ENCODE results near the gene CD248.

CD248 gene

GRCh38 chr11:66340596-66341501, 24.0 kb upstream of the CD248 start:
- Histone ChIP-seq H3K4me3 (ENCODE audit: low read depth in 1 of 2, low read length in 2 of 2) (no peak overlapping the region), H3K9me3 (ENCODE audit: control insufficient read depth in 1 of 2, low read length in 2 of 2) (no peaks in the 10 kb centered on the region), H3K9ac (ENCODE audit: low read depth in 1 of 2, low read length in 2 of 2) (no peak overlapping the region), H3K4me1 (ENCODE audit: control insufficient read depth in 1 of 2, insufficient read depth in 2 of 2, low read length in 2 of 2) (peaks cover 32 to 33% of the 10 kb centered on the region in 2 donors), H3K27me3 (ENCODE audit: control insufficient read depth in 1 of 2, insufficient read depth in 2 of 2, low read length in 2 of 2) (no peaks in the 10 kb centered on the region), H3K27ac (ENCODE audit: low read depth, low read length) (no peak overlapping the region), H3K36me3 (ENCODE audit: control insufficient read depth in 1 of 2, insufficient read depth in 2 of 2, low read length in 2 of 2) (peaks cover 27 to 49% of the 10 kb centered on the region in 2 donors)

GRCh38 chr11:66339686-66340483, 23.0 kb upstream of the CD248 start:
- Histone ChIP-seq H3K4me3 (ENCODE audit: low read depth in 1 of 2, low read length in 2 of 2) (no peak overlapping the region), H3K27me3 (ENCODE audit: control insufficient read depth in 1 of 2, insufficient read depth in 2 of 2, low read length in 2 of 2) (no peaks in the 10 kb centered on the region), H3K4me1 (ENCODE audit: control insufficient read depth in 1 of 2, insufficient read depth in 2 of 2, low read length in 2 of 2) (peaks cover 32% of the 10 kb centered on the region in 2 donors), H3K9ac (ENCODE audit: low read depth in 1 of 2, low read length in 2 of 2) (no peak overlapping the region), H3K36me3 (ENCODE audit: control insufficient read depth in 1 of 2, insufficient read depth in 2 of 2, low read length in 2 of 2) (peaks cover 27 to 49% of the 10 kb centered on the region in 2 donors), H3K9me3 (ENCODE audit: control insufficient read depth in 1 of 2, low read length in 2 of 2) (no peaks in the 10 kb centered on the region), H3K27ac (ENCODE audit: low read depth, low read length) (no peak overlapping the region)

DNA sequence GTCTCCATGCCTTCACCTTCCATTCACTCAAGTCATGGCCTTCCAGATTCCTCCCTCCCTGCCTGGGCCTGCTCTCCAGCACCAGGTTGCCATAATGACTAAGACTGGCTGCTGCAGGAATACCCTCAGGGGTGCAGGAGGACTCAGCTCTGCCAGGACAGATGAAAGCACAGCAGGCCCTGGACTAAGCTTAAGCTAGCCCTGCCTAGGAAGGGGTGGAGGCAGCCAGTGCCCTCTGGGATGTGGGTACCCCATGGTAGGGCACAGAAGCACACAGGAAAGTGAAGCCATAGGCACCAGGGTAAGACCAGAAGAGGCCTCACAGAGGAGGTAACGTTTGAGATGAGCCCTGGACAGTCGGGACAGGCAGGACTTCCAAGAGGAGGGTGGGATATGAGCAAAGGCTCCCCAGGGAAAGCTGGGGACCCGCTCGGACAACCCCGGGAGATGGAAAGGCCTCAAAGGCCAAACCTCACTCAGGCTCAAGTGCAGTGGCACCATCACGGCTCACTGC, 22.4 kb upstream of the CD248 start:
- H3K4me1 ChIP-seq (ENCODE audit: control insufficient read depth in 1 of 2, insufficient read depth in 2 of 2, low read length in 2 of 2) = peaks cover 28 to 31% of the 10 kb centered on the region in 2 donors

GRCh38 chr11:66338276-66339161, 21.7 kb upstream of the CD248 start:
- H3K27ac ChIP-seq (ENCODE audit: low read depth, low read length) = no peak overlapping the region
- H3K4me3 ChIP-seq (ENCODE audit: low read depth in 1 of 2, low read length in 2 of 2) = no peak overlapping the region
- no peaks in the 10 kb centered on the region for H3K27me3 ChIP-seq (ENCODE audit: control insufficient read depth in 1 of 2, insufficient read depth in 2 of 2, low read length in 2 of 2)
- peaks cover 21 to 24% of the 10 kb centered on the region in 2 donors for H3K4me1 ChIP-seq (ENCODE audit: control insufficient read depth in 1 of 2, insufficient read depth in 2 of 2, low read length in 2 of 2)
- H3K36me3 ChIP-seq (ENCODE audit: control insufficient read depth in 1 of 2, insufficient read depth in 2 of 2, low read length in 2 of 2) = peaks cover 25 to 51% of the 10 kb centered on the region in 2 donors
- no peaks in the 10 kb centered on the region for H3K9me3 ChIP-seq (ENCODE audit: control insufficient read depth in 1 of 2, low read length in 2 of 2)
- H3K9ac ChIP-seq (ENCODE audit: low read depth in 1 of 2, low read length in 2 of 2) = no peak overlapping the region

More for the DNA sequence above, 22.4 kb upstream of the CD248 start:
- H3K36me3 ChIP-seq (ENCODE audit: control insufficient read depth in 1 of 2, insufficient read depth in 2 of 2, low read length in 2 of 2) = peaks cover 27 to 49% of the 10 kb centered on the region in 2 donors
- H3K27ac ChIP-seq (ENCODE audit: low read depth, low read length) = no peak overlapping the region
- H3K9ac ChIP-seq (ENCODE audit: low read depth in 1 of 2, low read length in 2 of 2) = no peak overlapping the region
- H3K9me3 ChIP-seq (ENCODE audit: control insufficient read depth in 1 of 2, low read length in 2 of 2) = no peaks in the 10 kb centered on the region
- H3K27me3 ChIP-seq (ENCODE audit: control insufficient read depth in 1 of 2, insufficient read depth in 2 of 2, low read length in 2 of 2) = no peaks in the 10 kb centered on the region
- no peak overlapping the region for H3K4me3 ChIP-seq (ENCODE audit: low read depth in 1 of 2, low read length in 2 of 2)

DNA sequence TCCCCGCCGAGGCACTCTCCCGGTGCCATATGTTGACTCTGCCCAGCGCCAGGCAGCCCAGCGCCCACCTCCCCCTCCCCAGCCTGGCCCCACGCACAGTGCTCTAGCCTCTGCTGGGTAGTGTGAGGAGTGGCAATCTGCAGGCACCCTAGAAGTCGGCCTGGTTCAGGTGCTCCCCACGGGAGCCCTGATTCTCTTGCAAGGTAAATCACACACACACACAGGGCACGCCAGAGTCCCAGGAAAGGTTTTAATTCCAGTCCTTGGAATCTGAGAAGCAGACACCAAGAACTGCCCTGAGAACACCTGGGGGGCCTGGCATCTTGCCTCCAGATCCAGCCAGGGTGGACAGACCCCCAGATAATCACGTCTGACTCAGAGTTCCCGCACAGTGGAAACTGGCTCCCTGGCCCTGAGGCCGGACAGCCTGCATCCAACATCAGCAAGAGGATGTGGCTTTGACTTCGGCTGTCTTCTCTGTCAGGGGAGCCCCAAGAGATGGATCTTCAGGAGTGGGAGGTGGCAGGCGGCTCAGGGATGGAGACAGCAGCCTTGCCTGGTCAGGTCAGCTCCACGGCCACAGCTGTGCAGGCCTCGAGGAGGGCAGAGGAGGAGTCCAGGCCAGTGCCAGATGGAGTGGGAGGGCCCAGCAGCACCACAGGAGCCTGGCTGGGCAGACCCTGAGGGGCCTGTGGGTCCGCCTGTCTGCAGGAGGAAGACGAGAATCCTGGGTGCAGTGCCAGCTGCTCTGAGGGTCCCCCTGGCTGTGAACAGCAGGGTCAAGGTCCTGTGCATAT, 20.5 kb upstream of the CD248 start:
- peaks cover 19% of the 10 kb centered on the region in 2 donors for H3K4me1 ChIP-seq (ENCODE audit: control insufficient read depth in 1 of 2, insufficient read depth in 2 of 2, low read length in 2 of 2)
- peak overlapping the region; percentile 59 for H3K27ac ChIP-seq (ENCODE audit: low read depth, low read length)
- no peaks in the 10 kb centered on the region for H3K27me3 ChIP-seq (ENCODE audit: control insufficient read depth in 1 of 2, insufficient read depth in 2 of 2, low read length in 2 of 2)
- H3K9ac ChIP-seq (ENCODE audit: low read depth in 1 of 2, low read length in 2 of 2) = peak overlapping the region in 1 of 2 donors; percentile 57
- H3K4me3 ChIP-seq (ENCODE audit: low read depth in 1 of 2, low read length in 2 of 2) = peak overlapping the region in 1 of 2 donors; percentile 82
- H3K9me3 ChIP-seq (ENCODE audit: control insufficient read depth in 1 of 2, low read length in 2 of 2) = no peaks in the 10 kb centered on the region
- peaks cover 21 to 62% of the 10 kb centered on the region in 2 donors for H3K36me3 ChIP-seq (ENCODE audit: control insufficient read depth in 1 of 2, insufficient read depth in 2 of 2, low read length in 2 of 2)

DNA sequence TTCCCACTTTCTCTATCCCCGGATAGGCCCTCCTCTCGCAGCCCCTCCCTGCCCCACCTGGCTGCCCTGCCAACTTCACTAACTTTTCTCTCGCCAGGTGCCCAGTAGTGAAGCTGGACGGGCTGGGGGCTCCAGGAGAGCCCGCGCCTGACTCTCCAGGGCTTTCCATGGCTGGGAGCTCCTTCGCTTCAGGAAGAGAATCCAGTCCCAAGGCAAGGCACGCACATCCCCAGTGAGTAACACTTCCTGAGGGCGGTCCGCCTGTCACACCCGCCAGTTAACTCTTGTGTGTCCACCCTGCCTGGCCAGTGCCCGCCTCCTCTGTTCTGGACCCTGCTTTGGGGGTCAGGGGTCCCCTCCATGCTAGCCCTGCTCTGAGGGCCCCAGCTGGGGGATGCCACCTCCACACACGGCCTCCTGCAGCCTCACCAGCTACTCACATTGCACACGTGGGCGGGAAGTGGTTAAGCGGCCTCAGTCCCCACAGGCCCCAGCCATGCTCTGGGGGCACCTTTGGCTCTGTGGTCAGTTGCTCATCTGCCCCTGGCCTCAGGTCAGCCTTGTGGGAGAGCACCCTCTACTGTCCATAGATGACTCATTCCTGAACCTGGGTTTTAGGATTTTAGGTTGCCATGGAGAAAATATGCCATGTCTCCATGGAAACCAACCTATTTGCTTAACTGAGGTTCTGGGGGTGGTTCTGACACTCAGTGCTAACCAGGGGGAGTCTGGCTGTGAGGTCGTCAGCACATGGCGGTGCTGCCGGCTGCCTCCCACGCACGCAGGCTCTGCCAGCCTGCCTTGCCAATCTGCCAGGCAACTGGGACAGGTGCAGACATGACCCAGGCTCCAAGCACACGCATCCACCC, 19.6 kb upstream of the CD248 start, which contains the start of gene RIN1:
TSS of gene RIN1 (minus strand) at position 201 of the 869 bp plus-strand sequence. CDS start at position 169, 32 bp downstream.
- no peaks in the 10 kb centered on the region for H3K27me3 ChIP-seq (ENCODE audit: control insufficient read depth in 1 of 2, insufficient read depth in 2 of 2, low read length in 2 of 2)
- peak within 1 kb of the TSS; percentile 78 to 82 for H3K4me3 ChIP-seq (ENCODE audit: low read depth in 1 of 2, low read length in 2 of 2)
- H3K36me3 ChIP-seq (ENCODE audit: control insufficient read depth in 1 of 2, insufficient read depth in 2 of 2, low read length in 2 of 2) = peaks cover 17 to 55% of the 10 kb centered on the region in 2 donors
- H3K27ac ChIP-seq (ENCODE audit: low read depth, low read length) = peak within 1 kb of the TSS; percentile 59
- peaks cover 19% of the 10 kb centered on the region in 2 donors for H3K4me1 ChIP-seq (ENCODE audit: control insufficient read depth in 1 of 2, insufficient read depth in 2 of 2, low read length in 2 of 2)
- H3K9me3 ChIP-seq (ENCODE audit: control insufficient read depth in 1 of 2, low read length in 2 of 2) = no peaks in the 10 kb centered on the region
- peak within 1 kb of the TSS; percentile 57 to 75 for H3K9ac ChIP-seq (ENCODE audit: low read depth in 1 of 2, low read length in 2 of 2)

DNA sequence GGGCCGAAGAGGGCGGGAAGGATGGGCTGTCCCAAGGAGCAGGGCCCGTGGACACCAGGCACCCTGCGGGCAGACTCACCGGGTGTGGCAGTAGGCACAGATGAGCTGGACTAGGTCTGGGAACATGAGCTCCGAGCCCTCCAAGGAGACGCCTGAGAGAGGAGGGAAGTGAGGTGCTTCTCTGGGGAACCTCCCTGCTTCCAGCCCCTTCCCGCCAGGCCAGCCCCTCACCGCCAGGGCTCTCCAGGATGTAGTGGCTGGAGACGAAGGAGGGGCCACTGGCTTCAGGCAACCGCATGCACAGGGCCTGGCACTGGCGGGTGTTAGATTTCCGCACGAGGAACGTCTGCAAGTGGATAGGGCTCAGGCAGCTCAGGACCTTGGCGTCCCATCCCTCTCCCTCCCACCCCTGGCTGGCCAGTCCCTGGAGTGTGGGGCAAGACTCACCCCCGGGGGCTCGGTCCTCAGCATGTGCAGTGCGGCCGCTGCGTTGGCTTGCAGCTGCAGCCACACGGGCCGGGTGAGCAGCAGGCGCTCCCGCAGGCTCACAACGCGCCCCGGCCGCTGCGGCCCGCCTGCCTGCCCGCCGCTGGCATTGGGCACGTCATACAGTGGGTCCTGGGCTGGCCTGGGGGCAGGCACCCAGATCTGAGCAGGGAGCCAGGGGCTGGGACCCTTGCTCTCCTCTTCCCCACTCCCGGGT, 18.8 kb upstream of the CD248 start:
- Histone ChIP-seq H3K9ac (ENCODE audit: low read depth in 1 of 2, low read length in 2 of 2) (peak overlapping the region; percentile 57 to 75), H3K27ac (ENCODE audit: low read depth, low read length) (peak overlapping the region; percentile 49), H3K36me3 (ENCODE audit: control insufficient read depth in 1 of 2, insufficient read depth in 2 of 2, low read length in 2 of 2) (peaks cover 10 to 47% of the 10 kb centered on the region in 2 donors)

More for the DNA sequence above, 18.8 kb upstream of the CD248 start:
- Histone ChIP-seq H3K4me1 (ENCODE audit: control insufficient read depth in 1 of 2, insufficient read depth in 2 of 2, low read length in 2 of 2) (peaks cover 19% of the 10 kb centered on the region in 2 donors), H3K4me3 (ENCODE audit: low read depth in 1 of 2, low read length in 2 of 2) (peak overlapping the region; percentile 78 to 82), H3K9me3 (ENCODE audit: control insufficient read depth in 1 of 2, low read length in 2 of 2) (no peaks in the 10 kb centered on the region), H3K27me3 (ENCODE audit: control insufficient read depth in 1 of 2, insufficient read depth in 2 of 2, low read length in 2 of 2) (no peaks in the 10 kb centered on the region)

Data from duodenal mucosa (tissue), 2 donors.